Suppressor macrophage treated with lipopolysaccharide for 4 hours (primary cell): ENCODE results near the gene MRM1.

ENCODE experiments used
- DNase-seq: peaks from one replicate; pipeline ENCODE4 v3.0.0-alpha.2; 2020

The MRM1 gene, protein sequence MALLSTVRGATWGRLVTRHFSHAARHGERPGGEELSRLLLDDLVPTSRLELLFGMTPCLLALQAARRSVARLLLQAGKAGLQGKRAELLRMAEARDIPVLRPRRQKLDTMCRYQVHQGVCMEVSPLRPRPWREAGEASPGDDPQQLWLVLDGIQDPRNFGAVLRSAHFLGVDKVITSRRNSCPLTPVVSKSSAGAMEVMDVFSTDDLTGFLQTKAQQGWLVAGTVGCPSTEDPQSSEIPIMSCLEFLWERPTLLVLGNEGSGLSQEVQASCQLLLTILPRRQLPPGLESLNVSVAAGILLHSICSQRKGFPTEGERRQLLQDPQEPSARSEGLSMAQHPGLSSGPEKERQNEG

DNA sequence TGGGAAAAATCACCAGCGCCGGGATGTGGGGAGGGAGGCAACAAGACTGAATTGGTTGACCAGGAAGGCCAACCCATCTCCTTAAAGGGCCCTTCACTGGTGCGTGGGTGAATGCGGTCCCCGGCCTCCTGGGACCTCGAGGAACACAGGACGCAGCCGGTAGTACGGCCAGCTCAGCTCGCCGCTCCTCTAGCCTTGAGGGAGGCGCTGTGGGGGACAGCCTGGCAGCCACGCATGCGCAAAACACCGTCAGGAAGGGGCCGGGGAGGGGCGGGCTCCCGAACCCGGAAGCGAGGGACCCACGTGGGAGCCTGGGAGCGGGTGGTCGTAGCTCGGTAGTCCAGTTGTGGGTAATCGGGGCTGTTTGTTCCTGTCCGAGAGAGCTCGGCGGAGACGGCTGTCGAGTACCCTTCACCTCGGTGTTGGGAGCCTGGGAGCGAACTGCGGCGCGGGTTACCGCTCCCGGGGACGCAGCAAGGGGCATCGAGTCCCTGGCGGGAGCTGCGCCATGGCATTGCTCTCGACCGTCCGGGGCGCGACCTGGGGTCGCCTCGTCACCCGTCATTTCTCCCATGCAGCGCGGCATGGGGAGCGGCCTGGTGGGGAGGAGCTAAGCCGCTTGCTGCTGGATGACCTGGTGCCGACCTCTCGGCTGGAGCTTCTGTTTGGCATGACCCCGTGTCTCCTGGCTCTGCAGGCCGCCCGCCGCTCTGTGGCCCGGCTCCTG, at the start of gene MRM1:
MRM1 (plus strand) TSS at position 281 of the 727 bp plus-strand sequence; CDS start at position 509, 228 bp downstream.
- peak; percentile 96 for DNase-seq

DNA sequence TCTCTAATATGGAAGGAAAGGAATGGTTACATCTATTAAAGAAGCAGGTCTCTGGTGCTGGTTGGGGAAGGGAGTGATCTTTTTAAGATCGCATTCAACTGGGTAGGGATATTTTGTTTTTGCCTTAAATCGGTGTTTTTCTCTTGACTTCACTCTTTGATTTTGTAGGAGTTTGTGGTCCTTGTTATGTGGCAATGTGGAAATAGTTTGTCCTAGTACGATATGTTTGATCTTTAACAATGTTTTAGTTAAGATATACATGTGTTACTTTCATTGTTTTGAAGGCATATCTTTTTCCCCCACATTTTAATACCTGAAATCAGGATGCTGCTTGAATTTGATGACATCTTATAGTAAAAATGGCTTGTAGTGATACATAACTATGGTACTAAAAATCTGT, 47.9 kb upstream of the MRM1 start:
- no peak for DNase-seq

DNA sequence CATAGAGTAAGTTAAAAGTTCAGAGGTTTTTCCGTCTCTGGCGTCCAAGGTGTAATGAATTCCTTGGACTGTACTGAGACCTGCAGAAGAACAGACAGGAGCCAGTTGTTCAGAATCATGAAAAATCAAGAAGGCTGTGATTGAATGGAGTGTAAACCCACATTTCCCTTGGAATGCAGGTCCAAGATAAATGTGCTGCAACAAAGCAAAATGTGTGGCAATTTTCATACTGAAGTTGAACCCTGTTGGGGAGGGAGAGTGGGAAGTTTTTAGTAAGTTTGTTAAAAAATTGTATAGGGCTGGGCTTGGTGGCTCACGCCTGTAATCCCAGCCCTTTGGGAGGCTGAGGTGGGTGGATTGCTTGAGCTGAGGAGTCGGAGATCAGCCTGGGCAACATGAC, 35.3 kb upstream of the MRM1 start:
- no peak for DNase-seq

DNA sequence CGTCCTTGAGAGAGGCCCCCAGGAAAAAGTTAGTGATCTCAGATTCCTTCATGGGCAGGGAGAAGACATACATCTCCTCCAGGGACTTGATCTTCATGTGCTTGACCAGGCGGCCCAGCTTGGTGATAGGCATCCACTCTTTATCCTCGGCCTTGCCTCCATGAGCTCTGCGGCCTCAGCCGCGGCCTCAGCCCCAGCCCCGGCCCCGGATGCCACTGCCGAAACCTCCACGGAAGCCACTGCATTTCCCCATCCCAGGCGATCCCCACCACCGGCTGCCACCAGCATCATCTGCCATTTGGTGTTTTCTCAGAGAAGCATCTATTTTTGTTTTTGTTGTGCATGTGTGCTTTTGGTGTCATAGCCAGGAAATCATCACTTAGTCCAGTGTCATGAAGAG, 26.4 kb upstream of the MRM1 start:
- no peak for DNase-seq

DNA sequence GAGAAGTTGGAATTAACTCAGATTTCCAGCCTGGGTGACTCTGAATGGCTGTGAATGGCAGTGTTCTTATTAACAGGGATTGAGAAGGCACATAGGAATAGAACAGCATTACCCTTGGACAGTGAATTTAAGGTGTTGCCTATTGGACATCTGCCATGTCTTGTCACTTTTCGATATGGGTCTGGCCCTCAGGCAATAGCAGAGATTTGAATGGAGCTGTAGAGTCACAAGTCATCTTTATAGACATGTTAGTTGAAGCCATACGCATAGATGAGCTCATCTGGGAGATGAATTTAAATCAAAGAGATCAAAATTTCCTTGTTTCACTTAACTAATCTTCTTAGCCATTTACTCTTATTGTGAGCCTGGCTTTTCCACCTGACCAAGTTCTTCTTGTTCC, 24.6 kb upstream of the MRM1 start:
- no peak for DNase-seq

DNA sequence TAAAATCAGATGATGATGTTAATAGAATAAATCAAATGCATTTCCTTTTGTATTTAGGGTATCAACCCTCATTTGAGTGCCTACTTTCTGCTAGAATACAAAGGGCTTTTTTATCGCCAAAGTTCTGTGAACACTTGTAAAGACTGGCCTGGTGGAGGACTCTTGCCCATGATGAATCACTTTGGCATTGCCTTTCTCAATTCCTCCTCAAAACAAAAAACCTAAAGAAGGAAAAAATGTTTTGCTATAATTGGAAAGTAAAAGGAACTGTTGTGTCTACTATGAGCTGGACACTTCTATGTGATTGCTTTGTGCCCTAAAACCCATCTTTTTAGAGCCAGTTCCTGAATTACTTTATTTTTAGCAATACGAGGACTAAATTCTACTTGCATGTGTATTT, 22.7 kb upstream of the MRM1 start:
- DNase-seq: no peak

DNA sequence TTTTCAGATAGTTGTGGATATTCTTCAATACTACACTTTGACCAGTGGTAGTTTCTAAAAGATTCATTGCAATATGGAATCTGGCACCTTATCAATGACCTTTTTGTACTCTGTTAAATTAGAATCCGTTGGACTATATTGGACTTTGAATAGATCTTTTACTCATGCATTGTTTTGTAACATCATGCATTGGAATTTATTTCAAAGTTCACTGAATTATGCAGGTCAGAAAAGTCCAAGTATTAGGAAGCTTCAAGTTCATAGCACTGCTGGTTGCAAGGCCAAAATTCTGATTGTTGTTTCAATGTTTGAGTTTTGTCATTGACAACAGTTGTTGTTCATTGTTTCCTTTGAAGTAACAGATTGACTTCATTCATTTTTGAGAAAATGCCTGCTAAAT, 17.6 kb upstream of the MRM1 start:
- DNase-seq: no peak

DNA sequence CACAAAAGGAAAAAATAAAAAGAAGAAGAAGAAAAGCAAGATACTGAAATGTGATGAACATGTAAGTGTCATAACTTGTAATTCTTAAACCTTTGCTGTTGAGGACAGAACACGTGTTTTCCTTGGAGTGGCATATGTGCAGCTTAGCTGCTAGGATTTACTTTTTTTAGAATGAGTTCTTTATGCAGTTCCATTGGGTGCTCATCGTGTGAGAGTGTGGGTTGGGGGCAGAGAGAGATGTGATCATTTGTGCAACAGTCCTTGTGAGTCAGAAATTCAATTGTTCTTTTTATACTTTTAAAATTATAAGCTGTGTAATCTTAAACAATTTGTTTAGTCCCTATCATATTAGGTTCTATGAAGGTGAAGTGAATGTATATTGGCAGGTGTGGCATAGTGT, 15.2 kb upstream of the MRM1 start:
- DNase-seq: no peak

DNA sequence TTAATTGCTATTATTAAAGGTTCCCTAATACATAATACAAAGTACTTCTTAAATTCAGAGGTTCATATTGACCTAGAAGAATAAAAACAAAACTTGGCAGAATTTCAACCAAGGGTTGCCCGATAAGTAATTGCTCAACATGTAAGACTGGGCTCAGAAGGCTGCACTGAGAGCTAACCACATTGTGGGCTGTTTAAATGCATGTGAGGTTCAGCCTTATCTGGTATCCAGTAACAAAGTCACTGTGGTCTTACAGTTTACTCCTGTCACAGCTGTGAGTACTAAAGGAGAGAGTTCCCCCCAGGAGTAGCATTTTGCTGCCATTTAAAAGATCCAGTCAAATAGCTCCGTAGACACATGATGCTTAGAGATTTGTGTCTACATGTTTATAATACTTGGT, 11.3 kb upstream of the MRM1 start:
- DNase-seq: peak; percentile 25

DNA sequence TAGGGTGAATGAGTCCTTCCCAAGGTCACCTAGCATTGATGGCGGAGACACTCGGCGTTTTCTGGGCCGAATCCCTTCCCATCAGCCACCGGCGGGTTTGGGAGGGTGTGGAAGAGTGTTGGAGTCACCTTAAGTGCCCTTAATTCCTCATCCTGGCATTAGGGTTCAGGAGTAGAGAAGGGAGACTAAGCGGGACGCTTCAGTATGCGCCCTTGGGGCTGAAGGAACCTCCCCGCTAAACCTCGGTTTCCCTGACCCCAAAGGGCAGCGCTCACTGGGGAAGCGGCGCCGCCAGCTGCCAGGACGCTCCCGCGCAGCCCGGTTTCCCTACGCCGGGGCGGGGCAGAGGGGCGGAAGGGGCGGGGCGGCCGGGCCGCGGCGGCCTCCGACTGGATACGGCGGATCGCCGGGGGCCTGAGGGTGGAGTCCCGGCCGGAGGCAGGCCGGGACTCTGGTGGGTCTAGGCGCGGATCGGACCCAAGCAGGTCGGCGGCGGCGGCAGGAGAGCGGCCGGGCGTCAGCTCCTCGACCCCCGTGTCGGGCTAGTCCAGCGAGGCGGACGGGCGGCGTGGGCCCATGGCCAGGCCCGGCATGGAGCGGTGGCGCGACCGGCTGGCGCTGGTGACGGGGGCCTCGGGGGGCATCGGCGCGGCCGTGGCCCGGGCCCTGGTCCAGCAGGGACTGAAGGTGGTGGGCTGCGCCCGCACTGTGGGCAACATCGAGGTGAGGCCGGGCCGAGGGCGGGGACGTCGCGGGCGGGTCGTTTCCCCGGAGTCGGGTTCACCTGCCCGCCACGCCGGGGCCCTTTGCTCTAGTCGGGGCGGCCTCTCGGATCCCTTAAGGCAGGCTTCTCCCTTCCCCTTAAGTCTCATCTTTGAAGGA, 9.7 kb upstream of the MRM1 start, which contains the start of gene DHRS11:
DHRS11 (plus strand) TSS at position 446 of the 882 bp plus-strand sequence; CDS start at position 577, 131 bp downstream.
- peak; percentile 83 for DNase-seq

DNA sequence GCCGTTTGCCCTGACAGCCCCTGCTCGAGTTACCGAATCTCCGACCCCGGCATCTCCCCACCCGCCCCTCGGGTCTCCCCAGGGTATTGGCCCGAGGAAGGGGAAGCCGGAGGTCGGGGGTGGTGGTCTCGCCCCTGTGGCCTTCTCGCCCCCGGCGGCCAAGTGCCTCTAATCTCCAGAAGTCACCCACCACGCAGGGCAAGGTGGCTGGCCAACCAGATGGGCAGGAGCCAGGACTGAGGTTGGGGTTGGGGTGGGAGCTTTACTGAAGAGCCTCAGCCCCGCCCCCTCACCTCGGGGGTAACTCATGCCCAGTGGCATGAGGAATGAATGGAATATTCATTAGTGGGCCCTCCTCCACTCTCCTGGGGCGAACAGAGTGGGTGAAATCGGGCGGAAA, 9.1 kb upstream of the MRM1 start:
- no peak for DNase-seq

DNA sequence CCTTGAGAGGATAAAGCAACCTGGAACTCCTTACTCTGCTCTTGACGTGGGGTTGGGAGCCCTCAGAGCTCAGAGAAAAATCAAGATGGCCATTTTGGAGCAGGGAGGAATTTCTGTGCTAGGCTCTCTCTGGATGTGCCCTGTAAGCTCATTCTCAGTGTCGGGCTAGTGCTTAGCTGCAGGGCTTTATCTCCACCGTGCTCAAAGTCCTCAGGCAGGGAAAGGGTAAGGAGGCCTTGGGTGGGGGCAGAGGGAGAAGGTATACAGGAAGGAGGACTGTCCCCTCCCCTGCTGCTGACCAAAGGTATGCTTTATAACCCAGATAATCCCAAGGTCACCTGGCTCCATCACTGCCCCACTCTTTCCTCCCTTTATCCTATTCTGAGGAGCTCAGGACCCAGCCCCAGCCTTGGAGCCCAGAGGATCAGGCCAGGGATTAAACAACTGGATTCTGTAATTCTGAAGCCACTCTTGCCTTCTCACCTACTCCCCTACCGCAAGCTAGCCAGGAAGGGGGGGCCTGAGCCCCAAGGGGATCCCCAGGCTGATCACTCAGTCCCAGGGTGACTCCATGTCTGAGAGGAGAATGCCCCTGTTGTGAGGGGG, 8.6 kb upstream of the MRM1 start:
- no peak for DNase-seq

DNA sequence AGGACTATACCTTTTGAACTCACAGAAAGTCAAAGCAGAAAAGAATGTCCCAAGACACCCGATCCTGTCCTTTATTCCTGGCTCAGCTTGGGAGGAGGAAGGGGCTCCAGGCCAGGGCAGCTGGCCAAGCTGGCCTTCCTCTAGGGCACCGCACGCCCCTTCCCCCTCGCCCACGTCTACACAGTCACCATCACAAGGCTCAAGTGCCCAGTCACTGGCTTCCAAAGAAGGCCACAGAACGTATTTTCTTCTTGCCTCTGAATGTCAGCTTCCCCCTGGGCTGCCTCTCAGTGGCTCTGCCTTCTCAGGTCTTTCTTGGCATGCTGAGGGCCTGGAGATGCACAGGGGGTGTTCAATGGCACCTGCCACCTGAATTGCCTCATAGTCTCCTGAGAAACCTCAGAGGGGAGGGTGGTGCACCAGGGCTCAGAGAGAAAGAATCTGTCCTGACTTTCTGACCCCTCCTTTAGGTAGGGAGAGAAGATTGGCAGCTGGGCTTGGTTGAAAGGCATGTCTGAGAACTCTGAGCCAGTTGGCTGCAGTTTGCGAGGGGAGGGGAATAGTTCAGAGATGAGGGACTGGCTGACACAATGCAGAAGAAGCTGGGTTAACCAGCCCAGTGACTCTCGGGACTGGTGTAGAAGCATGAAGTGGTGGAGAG, 7.6 kb upstream of the MRM1 start:
- peak; percentile 70 for DNase-seq

DNA sequence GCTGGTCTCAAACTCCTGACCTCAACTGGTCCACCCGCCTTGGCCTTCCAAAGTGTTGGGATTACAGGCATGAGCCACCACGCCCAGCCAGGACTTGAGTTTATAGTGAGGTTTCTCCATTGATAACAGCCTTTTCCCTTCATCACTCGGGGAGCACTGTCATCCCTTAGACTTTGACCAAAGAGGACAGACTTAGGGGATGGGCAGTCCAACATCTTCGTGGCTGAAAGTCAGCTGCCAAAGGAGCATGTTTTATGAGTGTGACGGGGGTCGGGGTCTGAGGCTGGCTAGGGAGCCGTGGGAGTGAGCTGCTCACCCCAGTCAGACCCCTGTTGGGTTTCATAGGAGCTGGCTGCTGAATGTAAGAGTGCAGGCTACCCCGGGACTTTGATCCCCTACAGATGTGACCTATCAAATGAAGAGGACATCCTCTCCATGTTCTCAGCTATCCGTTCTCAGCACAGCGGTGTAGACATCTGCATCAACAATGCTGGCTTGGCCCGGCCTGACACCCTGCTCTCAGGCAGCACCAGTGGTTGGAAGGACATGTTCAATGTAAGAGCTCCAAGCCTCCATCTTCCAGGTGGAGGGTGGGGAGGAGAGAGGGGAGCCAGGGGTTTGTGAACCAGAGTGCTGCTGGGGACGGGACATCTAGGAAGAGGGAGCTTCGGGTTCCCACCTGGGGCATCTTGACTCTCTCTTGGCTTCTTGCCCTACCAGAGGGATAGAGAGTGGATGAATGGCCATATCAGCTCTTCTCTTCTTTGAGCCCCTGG, 6.6 kb upstream of the MRM1 start:
- DNase-seq: no peak

DNA sequence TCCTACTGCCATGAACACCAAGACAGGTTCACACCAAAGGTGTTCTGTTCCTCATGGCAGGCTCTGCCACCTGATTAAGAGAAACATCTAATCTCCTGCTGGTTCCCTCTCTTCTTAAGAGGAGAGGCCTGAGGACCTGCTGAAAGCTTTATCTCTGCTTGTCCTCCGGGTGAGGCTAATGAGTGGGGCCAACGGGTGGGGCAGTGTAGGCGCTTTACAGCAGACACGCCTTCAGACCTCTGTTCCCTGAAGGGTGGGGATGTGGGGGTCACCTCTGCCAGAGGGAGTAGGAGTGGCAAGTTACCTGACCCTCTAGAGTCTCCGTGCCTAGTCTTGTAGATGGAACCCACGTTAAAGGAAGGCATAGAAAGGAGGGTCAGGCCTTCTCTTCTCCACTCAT, 4.2 kb upstream of the MRM1 start:
- DNase-seq: no peak

DNA sequence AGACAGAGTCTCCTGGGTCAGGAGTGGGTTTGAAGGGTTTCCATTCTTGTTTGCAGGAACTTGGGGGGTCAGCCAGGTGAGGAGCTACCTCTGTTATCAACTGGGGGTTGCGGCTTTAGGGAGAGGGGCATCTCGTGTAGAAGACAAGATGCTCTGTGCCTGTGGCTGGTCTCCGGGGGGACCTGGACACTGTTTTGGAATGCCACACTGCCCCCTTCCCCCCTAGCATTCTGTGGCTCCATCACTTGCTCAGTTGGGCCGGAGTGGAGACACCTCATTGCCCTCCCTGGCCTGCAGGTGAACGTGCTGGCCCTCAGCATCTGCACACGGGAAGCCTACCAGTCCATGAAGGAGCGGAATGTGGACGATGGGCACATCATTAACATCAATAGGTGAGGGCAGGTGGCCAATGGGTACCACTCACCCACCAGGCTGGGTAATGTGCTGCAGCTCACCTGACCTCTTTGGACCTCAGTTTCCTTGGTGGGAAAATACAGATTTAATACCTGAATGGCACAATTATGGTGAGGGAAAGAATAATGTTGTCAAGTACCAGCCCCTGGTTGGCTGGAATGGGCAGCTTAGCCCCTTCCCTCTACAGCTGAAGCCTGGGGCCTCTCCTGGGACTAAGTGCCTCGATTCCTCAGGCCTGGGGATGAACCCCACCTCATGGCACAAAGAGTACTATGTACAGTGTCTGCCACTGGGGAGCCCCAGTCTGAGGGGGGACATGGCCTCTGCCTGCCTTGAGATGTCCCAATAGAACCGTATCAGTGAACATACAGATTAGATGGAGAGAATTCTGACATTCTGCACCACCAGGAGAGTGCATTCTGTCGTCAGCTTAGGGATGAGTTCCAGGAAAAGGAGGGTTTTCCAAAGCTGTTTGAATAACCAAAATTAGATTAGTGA, 3.3 kb upstream of the MRM1 start:
- DNase-seq: no peak

DNA sequence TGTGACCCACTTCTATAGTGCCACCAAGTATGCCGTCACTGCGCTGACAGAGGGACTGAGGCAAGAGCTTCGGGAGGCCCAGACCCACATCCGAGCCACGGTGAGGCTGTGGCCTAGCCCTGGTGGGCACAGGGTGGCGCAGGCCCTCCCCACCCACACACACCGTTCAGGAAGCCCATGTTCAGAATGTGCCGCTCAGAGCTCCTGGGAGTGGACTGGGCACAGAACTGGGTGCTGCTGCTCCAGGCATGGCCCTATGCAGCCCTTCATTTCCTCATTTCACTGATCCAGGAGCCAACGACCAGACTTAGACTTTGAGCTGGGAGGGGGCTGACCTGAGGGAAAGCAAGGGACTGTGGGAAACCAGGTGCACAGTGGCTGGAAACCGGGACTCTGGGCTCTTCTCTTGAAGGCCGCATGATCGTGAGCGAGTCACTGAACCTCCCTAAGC, 2.4 kb upstream of the MRM1 start:
- no peak for DNase-seq

DNA sequence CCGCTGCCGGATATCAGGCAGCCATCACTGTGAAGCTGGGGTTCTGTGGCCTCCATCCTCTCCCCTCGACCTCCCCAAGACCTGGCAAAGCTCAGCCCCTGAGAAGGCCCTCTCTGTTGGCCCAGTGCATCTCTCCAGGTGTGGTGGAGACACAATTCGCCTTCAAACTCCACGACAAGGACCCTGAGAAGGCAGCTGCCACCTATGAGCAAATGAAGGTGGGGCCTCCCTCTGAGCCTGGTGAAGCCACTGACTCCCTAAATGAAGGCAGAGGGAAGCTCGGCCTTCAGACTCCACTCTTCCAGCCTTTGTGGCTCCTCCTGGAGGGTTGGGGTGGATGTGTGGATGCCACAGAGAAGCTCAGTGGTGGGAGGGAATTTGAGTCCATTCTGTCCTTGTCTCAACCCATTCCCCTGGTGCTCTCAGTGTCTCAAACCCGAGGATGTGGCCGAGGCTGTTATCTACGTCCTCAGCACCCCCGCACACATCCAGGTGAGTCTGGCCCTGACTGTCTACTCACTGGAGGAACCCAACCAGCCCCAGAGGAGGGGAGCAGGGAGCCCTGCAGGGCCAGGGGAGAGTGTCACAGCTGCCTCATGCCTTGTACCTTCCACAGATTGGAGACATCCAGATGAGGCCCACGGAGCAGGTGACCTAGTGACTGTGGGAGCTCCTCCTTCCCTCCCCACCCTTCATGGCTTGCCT, 1.7 kb upstream of the MRM1 start:
- no peak for DNase-seq

DNA sequence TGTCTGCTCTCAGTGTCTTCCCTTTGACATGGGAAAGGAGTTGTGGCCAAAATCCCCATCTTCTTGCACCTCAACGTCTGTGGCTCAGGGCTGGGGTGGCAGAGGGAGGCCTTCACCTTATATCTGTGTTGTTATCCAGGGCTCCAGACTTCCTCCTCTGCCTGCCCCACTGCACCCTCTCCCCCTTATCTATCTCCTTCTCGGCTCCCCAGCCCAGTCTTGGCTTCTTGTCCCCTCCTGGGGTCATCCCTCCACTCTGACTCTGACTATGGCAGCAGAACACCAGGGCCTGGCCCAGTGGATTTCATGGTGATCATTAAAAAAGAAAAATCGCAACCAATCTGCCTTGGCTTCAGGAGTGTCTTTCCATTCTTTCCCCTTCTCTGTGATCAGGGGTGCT, 918 bp upstream of the MRM1 start:
- DNase-seq: no peak

DNA sequence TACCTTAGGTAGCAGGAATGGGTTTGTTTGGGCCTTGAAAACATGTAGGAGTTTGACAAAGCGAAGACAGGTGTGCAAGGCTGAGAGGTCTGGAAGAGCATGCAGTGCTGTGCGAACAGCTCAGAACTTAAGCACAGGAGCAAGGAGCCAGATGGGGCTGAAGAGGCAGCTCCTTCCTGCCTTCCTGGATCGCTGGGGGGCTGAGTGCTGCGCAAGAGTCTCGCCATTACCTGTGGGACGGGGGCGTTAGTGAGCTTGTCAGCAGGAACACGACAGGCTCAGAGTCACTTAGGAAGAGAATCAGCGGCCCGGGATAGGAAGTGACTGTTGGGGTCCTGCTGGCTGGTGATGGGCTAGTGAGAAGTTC, 464 bp upstream of the MRM1 start:
- no peak for DNase-seq
